Putamen (tissue), 1 donor: ENCODE data around the gene KIF19.

Source experiments
- DNase-seq: peaks from one replicate; pipeline ENCODE4 v3.0.0-alpha.2; 2016; ENCODE audit warnings: low spot score

The KIF19 gene

GRCh38 chr17:74305865-74306654 lies 20.0 kb upstream of the KIF19 start:
- DNase-seq, result peak; percentile 59

- DNase-seq, result no peak
Measured at GRCh38 chr17:74307984-74308773, 17.8 kb upstream of the KIF19 start.

GRCh38 chr17:74309902-74310301 lies 16.1 kb upstream of the KIF19 start:
- no peak for DNase-seq

- DNase-seq, result no peak
Measured at GRCh38 chr17:74314877-74315276, 11.1 kb upstream of the KIF19 start.

- no peak for DNase-seq
Measured at GRCh38 chr17:74316220-74316619, 9.8 kb upstream of the KIF19 start.

- no peak for DNase-seq
Measured at GRCh38 chr17:74317071-74317470, 9.0 kb upstream of the KIF19 start.

- DNase-seq, result no peak
Measured at GRCh38 chr17:74318391-74318790, 7.6 kb upstream of the KIF19 start.

- DNase-seq, result no peak
Measured at GRCh38 chr17:74324521-74324920, 1.5 kb upstream of the KIF19 start.

- peak; percentile 30 for DNase-seq
Measured at GRCh38 chr17:74325376-74325742, 667 bp upstream of the KIF19 start.

GRCh38 chr17:74326506-74326905 lies 480 bp downstream of the KIF19 start:
- no peak for DNase-seq

- no peak for DNase-seq
Measured at GRCh38 chr17:74328487-74328886, 2.5 kb downstream of the KIF19 start.

GRCh38 chr17:74329378-74329777 lies 3.4 kb downstream of the KIF19 start:
- no peak for DNase-seq

- peak; percentile 37 for DNase-seq
Measured at GRCh38 chr17:74330446-74330845, 4.4 kb downstream of the KIF19 start.

- no peak for DNase-seq
Measured at GRCh38 chr17:74332017-74332650, 6.1 kb downstream of the KIF19 start.

- no peak for DNase-seq
Measured at GRCh38 chr17:74332763-74333283, 6.8 kb downstream of the KIF19 start.

GRCh38 chr17:74334393-74335039 lies 8.5 kb downstream of the KIF19 start:
- no peak for DNase-seq

- no peak for DNase-seq
Measured at GRCh38 chr17:74335529-74336062, 9.6 kb downstream of the KIF19 start.

- DNase-seq, result no peak
Measured at GRCh38 chr17:74336307-74336706, 10.3 kb downstream of the KIF19 start.

GRCh38 chr17:74337834-74338500 lies 11.9 kb downstream of the KIF19 start:
- DNase-seq, result peak; percentile 69

- DNase-seq, result no peak
Measured at GRCh38 chr17:74339537-74340195, 13.6 kb downstream of the KIF19 start.
